Aorta (tissue), 5 donors: ENCODE results near the gene CASP3. TPM values are rescaled to one million over a fixed set of nuclear protein-coding genes. Genes with fewer than 3 reads are reported as not detected.
"Not testable (repeated sequence)": the region's sequence is repeated elsewhere in the genome, so short reads cannot be mapped to it uniquely, and the experiment has no call there.

ENCODE experiments used
- ATAC-seq: fragments of 200-7000 bp; cut with Tn5 transposase; one replicate; pipeline ENCODE4 v1.9.1; 2022; ENCODE audit warnings: moderate library complexity; ENCODE audit not compliant: low FRiP score
- DNase-seq, 2 donors: peaks; one replicate each; pipeline ENCODE4 v3.0.0-alpha.2; 2020
- H3K27ac ChIP-seq, 2 donors: one replicate each; pipeline ENCODE4 v1.5.1; 2013; ENCODE audit warnings: low read length in 2 of 2, mild to moderate bottlenecking in 2 of 2, moderate library complexity in 2 of 2, control low read depth in 1 of 2, inconsistent platforms in 1 of 2, low read depth in 1 of 2
- H3K27me3 ChIP-seq, 2 donors: one replicate each; pipeline ENCODE4 v1.6.1; 2013; ENCODE audit warnings: control low read depth in 1 of 2, low read length in 1 of 2, mild to moderate bottlenecking in 1 of 2, moderate library complexity in 1 of 2; ENCODE audit not compliant: insufficient read depth in 2 of 2, control insufficient read depth in 1 of 2
- H3K36me3 ChIP-seq, 2 donors: one replicate each; pipeline ENCODE4 v1.6.1; 2013; ENCODE audit warnings: control low read depth in 1 of 2, low read length in 1 of 2, mild to moderate bottlenecking in 1 of 2; ENCODE audit not compliant: insufficient read depth in 2 of 2, control insufficient read depth in 1 of 2
- H3K4me1 ChIP-seq, 2 donors: one replicate each; pipeline ENCODE4 v1.6.1; 2013; ENCODE audit warnings: low read length in 2 of 2, control low read depth in 1 of 2, mild to moderate bottlenecking in 1 of 2, moderate library complexity in 1 of 2; ENCODE audit not compliant: insufficient read depth in 2 of 2, control insufficient read depth in 1 of 2
- H3K4me3 ChIP-seq, 2 donors: one replicate each; pipeline ENCODE4 v1.5.1; 2013; ENCODE audit warnings: low read length in 2 of 2, control low read depth in 1 of 2, mild to moderate bottlenecking in 1 of 2
- H3K9me3 ChIP-seq: one replicate; pipeline ENCODE4 v1.6.1; 2013; ENCODE audit warnings: mild to moderate bottlenecking, low read length; ENCODE audit not compliant: control insufficient read depth
- WGBS, 2 donors: extraction: QIAGEN DNeasy Blood & Tissue Kit; methylation state at CpG; one replicate each; pipeline ENCODE4 v1.1.7; 2013; 5-methylcytosine and 5-hydroxymethylcytosine counted together
- intact Hi-C, 2 donors: fragments of 100-400 bp; cut with DNase I; formaldehyde crosslinking; loops; one replicate each; pipeline versions ENCODE4 v1.14.2 to v1.15.0; 2022
- polyA plus RNA-seq, 2 donors: library from polyadenylated mRNA; stranded (reverse); fragments of 200-250 nt; gene quantifications; one replicate each; pipeline ENCODE4 v1.2.3, GENCODE V29; 2013
- total RNA-seq, 2 donors: library from RNA; stranded (reverse); fragmentation: NEBNext Ultra II Directional; extraction: Animal tissue kit (Norgen Biotek cat#: 25700); gene quantifications; one replicate each; pipeline ENCODE4 v1.2.1, GENCODE V29; 2021
- donor health status: healthy with polysubstance abuse.
- donor health status: Bipolar disorder and iron deficiency.
- donor health status: DM: no; HTN: no; CAD: no.
- donor health status: DM: no; HTN: no; CAD: no.
- donor health status: DM: yes; HTN: yes; CAD: no.

Gene CASP3
- total and polyA plus RNA-seq, 4 donors: 9.9 to 23.2 (median 18.6) TPM

DNA sequence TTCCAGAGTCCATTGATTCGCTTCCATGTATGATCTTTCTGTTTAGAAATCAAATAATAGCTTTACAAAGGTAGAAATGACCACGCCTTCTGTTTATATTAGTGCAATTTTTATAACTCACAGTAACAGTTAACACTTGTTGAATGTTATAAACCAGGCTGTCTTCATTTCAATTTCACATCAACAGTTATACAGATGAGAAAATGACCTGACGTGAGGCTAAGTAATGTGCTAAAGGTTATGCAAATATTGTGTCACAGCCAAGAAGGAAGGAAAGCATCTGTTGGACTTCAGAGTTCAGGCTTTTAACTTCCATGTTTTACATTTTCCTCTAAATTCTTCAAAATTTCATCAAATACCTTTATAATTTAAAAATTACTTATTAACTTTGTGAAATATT lies 13.9 kb downstream of the CASP3 start:
- intact Hi-C loops: no loop called here
- Histone ChIP-seq H3K27ac (no peak overlapping the region), H3K9me3 (no peaks in the 10 kb centered on the region), H3K36me3 (peaks cover 4 to 10% of the 10 kb centered on the region in 2 donors), H3K4me1 (no peaks in the 10 kb centered on the region), H3K27me3 (no peaks in the 10 kb centered on the region), H3K4me3 (no peak overlapping the region)
- DNase-seq (no peak), ATAC-seq (no peak)
- 62 to 72% methylated on average over 3 of the region's 3 CpGs for WGBS, 2 donors

- no peak for DNase-seq
- Histone ChIP-seq H3K4me3 (no peak overlapping the region), H3K4me1 (no peaks in the 10 kb centered on the region), H3K36me3 (peaks cover 7 to 17% of the 10 kb centered on the region in 2 donors), H3K27ac (no peak overlapping the region), H3K27me3 (no peaks in the 10 kb centered on the region), H3K9me3 (no peaks in the 10 kb centered on the region)
- intact Hi-C loops: no loop called here
- WGBS, 2 donors: 64 to 74% methylated on average over 1 of the region's 1 CpG
- ATAC-seq: no peak
Observed at GRCh38 chr4:184632842-184633241, 16.4 kb downstream of the CASP3 start.

DNA sequence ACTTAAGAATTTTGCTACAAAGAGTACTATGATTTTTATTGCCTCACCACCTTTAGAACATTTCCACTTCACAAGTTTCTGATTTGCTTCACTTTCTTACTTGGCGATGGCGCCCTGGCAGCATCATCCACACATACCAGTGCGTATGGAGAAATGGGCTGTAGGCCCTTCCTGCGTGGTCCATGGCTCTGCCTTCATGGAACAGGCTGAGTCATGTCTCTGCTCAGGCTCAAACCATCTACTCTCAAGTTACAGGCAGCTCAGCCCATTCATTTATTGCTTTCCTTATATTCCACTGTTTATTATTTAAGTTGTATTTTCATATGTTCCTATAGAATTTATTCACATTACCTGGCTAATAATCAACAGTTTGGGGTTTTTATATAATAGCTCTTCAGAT lies 21.1 kb downstream of the CASP3 start:
- WGBS, 2 donors: 95 to 97% methylated on average over 4 of the region's 4 CpGs
- peaks cover 7 to 10% of the 10 kb centered on the region in 2 donors for H3K36me3 ChIP-seq

DNA sequence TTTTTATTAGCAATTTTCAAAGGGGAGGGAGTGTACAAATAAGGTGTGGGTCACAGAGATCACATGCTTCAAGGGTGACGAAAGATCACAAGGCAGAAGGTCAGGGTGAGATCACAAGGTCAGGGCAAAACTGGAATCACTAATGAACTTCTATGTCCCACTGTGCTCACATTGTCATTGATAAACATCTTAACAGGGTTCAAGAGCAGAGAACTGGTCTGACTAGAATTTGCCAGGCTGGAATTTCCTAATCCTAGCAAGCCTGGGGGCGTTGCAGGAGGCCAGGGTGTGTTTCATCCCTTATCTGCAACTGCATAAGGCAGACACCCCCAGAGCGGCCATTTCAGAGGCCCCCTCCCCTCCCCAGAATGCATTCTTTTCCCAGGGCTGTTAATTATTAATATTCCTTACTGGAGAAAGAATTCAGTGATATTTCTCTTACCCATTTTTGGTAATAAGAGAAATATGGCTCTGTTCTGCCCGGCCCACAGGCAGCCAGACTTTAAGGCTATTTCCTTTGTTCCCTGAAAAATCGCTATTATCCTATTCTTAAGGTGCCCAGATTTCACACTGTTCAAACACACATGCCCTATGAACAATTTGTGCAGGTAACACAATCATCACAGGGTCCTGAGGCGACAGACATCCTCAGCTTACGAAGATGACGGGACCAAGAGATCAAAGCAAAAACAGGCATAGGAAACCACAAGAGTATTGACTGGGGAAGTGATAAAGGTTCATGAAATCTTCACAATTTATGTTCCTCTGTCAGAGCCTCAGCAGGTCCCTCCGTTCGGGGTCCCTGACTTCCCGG lies 23.3 kb downstream of the CASP3 start:
- H3K4me1 ChIP-seq, H3K4me3 ChIP-seq, H3K36me3 ChIP-seq, intact Hi-C loops, ATAC-seq, H3K27me3 ChIP-seq, H3K9me3 ChIP-seq, H3K27ac ChIP-seq, DNase-seq: not testable (repeated sequence)
- WGBS, 2 donors: 81 to 86% methylated on average over 11 of the region's 11 CpGs

More for the DNA sequence above, 21.1 kb downstream of the CASP3 start:
- Histone ChIP-seq H3K27me3 (no peaks in the 10 kb centered on the region), H3K4me1 (no peaks in the 10 kb centered on the region), H3K27ac (no peak overlapping the region), H3K9me3 (no peaks in the 10 kb centered on the region), H3K4me3 (no peak overlapping the region)
- DNase-seq (no peak), ATAC-seq (no peak)
- intact Hi-C loops: no loop called here

- intact Hi-C loops: no loop called here
- H3K27me3 ChIP-seq: no peaks in the 10 kb centered on the region
- H3K4me1 ChIP-seq: no peaks in the 10 kb centered on the region
- WGBS, 2 donors: 92 to 96% methylated on average over 7 of the region's 7 CpGs
- ATAC-seq: no peak
- H3K9me3 ChIP-seq: no peaks in the 10 kb centered on the region
- no peak overlapping the region for H3K4me3 ChIP-seq
- peaks cover 7% of the 10 kb centered on the region in 2 donors for H3K36me3 ChIP-seq
- DNase-seq: no peak
- H3K27ac ChIP-seq: no peak overlapping the region
Observed at GRCh38 chr4:184624972-184625554, 24.2 kb downstream of the CASP3 start.

- WGBS, 2 donors: 96 to 98% methylated on average over 3 of the region's 3 CpGs
- intact Hi-C loops: not testable (repeated sequence)
Observed at GRCh38 chr4:184624504-184624903, 24.7 kb downstream of the CASP3 start.

DNA sequence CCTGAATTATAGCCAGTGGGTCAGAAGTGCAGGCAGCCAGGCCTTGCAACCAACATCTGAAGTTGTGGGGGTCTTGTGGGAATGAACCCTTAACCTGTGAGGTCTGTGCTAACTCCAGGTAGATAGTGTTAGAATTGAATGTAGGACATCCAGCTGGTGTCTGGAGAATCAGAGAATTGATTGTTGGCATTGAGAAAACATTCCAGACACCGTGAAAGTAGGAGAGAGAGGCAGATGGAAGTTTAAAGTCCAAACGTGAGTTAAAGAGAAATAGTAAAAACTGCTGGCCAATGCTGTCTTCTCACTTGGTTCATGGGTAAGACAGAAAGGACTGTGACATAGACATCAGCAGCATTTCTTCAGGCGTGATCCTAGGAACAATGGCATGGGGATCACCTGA lies 27.7 kb downstream of the CASP3 start:
- no peaks in the 10 kb centered on the region for H3K9me3 ChIP-seq
- 71% methylated on average over 3 of the region's 3 CpGs for WGBS, 2 donors
- H3K36me3 ChIP-seq: peaks cover 0 to 3% of the 10 kb centered on the region in 2 donors
- no peak overlapping the region for H3K4me3 ChIP-seq
- H3K27me3 ChIP-seq: no peaks in the 10 kb centered on the region
- ATAC-seq (no peak), DNase-seq (no peak)
- intact Hi-C loops: no loop called here
- H3K27ac ChIP-seq: no peak overlapping the region
- H3K4me1 ChIP-seq: no peaks in the 10 kb centered on the region

More at GRCh38 chr4:184624504-184624903, 24.7 kb downstream of the CASP3 start:
- not testable (repeated sequence) for DNase-seq, H3K27ac ChIP-seq, H3K36me3 ChIP-seq, H3K4me3 ChIP-seq, H3K27me3 ChIP-seq, H3K9me3 ChIP-seq, H3K4me1 ChIP-seq, ATAC-seq

DNA sequence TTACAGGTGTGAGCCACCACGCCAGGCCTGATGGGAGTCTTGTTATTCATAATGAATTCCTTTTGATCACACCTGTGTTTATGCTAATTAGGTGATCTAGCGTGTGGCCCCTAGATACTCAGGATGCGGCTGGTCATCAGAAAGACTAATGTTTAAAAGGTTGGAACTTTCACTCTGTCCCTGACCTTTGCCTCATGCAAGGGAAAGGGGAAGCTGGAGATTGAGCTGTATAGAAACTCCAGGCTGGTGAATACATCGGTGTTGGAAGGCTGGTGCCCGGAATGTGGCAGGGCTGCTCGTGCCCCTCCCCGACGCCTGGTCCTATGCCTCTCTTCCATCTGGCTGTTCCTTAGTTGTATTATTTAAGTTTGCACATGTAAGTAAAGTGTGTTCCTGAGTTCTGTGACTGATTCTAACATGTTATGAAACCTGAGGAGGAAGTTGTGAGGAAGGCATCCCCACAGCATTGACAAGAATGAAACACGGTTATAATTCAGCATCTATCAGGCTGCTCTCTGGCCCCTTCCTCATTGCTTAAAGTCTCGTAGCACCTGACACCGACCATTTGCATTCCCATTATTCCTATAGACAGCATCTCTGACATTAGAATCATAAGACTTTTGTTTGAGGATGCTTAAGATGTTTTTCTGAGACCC lies 28.9 kb downstream of the CASP3 start:
- DNase-seq (no peak), ATAC-seq (no peak)
- no peak overlapping the region for H3K4me3 ChIP-seq
- no peaks in the 10 kb centered on the region for H3K36me3 ChIP-seq
- 90 to 93% methylated on average over 11 of the region's 11 CpGs for WGBS, 2 donors
- intact Hi-C loops: no loop called here
- H3K27ac ChIP-seq: no peak overlapping the region
- H3K9me3 ChIP-seq: no peaks in the 10 kb centered on the region
- H3K27me3 ChIP-seq: no peaks in the 10 kb centered on the region
- no peaks in the 10 kb centered on the region for H3K4me1 ChIP-seq
